ENCODE results near the gene LENG1. TPM values are rescaled to one million over a fixed set of nuclear protein-coding genes. Genes with fewer than 3 reads are reported as not detected.
A peak's percentile ranks its signal among the peaks of the same experiment; 100 is the strongest.

LENG1 gene
- total and polyA plus RNA-seq, 8 donors, result 2.1 to 9.7 (median 4.8) TPM

- 0% methylated on average over 65 of the region's 65 CpGs for WGBS, 2 donors
- Histone ChIP-seq H3K36me3 (peaks cover 0 to 6% (median 5%) of the 10 kb centered on the region in 3 donors), H3K4me3 (peak overlapping the region; percentile 15 to 91 (median 72)), H3K27ac (peak overlapping the region; percentile 98 to 100 (median 99)), H3K4me1 (peaks cover 22 to 35% (median 25%) of the 10 kb centered on the region in 3 donors), H3K27me3 (no peaks in the 10 kb centered on the region), H3K9me3 (no peaks in the 10 kb centered on the region)
- FAIRE-seq (peak; percentile 99), ATAC-seq (peak; percentile 59 to 80 (median 69)), DNase-seq (peak; percentile 98 to 100 (median 100))
- no peak for TF ChIP-seq CTCF (IDR thresholded peaks at IDR 0.05)
- intact Hi-C loops (cut with DNase I), result no loop called here
These were observed 30.4 kb upstream of the LENG1 start for GRCh38 chr19:54189735-54190502.

- 0 to 1% methylated on average over 40 to 64 of the region's 64 CpGs for WGBS, 2 donors
- peaks cover 22 to 35% (median 25%) of the 10 kb centered on the region in 3 donors for H3K4me1 ChIP-seq
- TF ChIP-seq CTCF (IDR thresholded peaks at IDR 0.05), result peak in 1 of 4 donors; percentile 11
- H3K9me3 ChIP-seq, result no peaks in the 10 kb centered on the region
- H3K36me3 ChIP-seq, result peaks cover 0 to 6% (median 0%) of the 10 kb centered on the region in 3 donors
- no peak for DNase-seq
- H3K27ac ChIP-seq, result peak within 1 kb of the TSS; percentile 98 to 100 (median 99)
- peak within 1 kb of the TSS; percentile 56 to 91 (median 87) for H3K4me3 ChIP-seq
- intact Hi-C loops (cut with DNase I), result no loop called here
- FAIRE-seq, result no peak
- peak; percentile 2 to 18 (median 7) for ATAC-seq
- no peaks in the 10 kb centered on the region for H3K27me3 ChIP-seq
These were observed 29.7 kb upstream of the LENG1 start, which contains the start of gene MBOAT7 for GRCh38 chr19:54189145-54189734. TSS of gene MBOAT7 (minus strand) at chr19:54189580. CDS start at chr19:54188508, 1,072 bp downstream.

DNA sequence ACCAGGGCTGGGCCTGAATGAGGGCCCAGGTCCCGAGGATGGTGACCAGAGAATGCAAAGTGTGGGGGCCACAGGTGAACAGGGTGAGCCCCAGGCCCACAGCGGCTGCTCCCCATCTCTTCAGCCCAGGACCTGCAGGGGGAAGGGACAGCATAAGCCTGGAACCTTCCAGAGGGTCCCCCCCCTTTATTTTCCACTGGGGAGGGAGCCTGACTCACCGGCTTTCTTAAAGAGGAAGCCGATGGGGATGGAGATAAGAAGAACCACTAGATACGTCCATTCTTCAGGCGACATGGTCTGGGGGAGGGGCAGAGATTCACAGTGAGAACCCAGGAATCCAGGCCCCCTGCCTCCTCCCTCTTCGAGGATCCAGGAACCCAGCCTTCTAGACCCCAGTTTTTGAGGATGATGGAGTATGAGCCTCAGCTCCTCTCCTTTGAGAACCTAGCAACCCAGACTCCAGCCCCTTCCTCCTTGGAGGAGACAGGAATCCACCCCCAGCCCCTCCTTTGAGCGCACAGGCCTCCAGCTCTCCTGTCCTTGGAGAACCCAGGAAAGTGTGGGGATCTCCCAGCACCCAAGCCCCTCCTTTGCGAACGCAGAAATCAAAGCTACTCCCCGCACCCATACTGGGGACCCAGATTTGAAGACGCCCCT is 28.8 kb upstream of the LENG1 start:
- H3K27me3 ChIP-seq, result no peaks in the 10 kb centered on the region
- H3K9me3 ChIP-seq, result no peaks in the 10 kb centered on the region
- WGBS, 2 donors, result 18 to 26% methylated on average over 12 of the region's 12 CpGs
- TF ChIP-seq CTCF (IDR thresholded peaks at IDR 0.05), result no peak
- FAIRE-seq (no peak), ATAC-seq (no peak), DNase-seq (peak in 2 of 6 donors; percentile 44 to 55)
- H3K27ac ChIP-seq, result peak overlapping the region; percentile 98 to 100 (median 99)
- H3K4me3 ChIP-seq, result peak overlapping the region in 3 of 4 donors; percentile 68 to 91 (median 74)
- intact Hi-C loops (cut with DNase I), result no loop called here
- H3K4me1 ChIP-seq, result peaks cover 22 to 35% (median 25%) of the 10 kb centered on the region in 3 donors
- H3K36me3 ChIP-seq, result peaks cover 0 to 3% (median 0%) of the 10 kb centered on the region in 3 donors

DNA sequence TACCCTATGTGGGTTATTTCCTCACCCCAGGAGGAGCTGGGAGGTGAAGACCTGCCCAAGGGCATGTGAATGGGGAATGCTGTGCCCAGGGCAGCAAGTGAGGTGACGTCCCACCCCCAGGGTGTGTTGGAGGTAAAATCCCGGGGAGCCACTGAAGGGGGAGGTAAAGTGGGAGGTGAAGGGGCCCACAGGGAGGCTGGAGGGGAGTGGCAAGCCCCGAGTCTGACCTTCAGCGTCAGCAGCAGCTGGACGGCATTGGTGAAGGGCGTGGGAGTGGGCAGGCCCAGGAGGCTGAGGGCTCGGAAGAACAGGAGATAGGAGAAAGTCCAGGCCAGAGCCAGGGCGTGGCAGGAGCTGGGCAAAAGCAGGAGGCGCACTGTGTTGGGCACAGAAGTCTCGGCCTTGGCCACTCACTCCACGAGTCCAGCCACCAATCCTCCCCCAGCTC is 27.4 kb upstream of the LENG1 start:
- peak in 1 of 4 donors; percentile 1 for ATAC-seq
- H3K27ac ChIP-seq, result peak overlapping the region; percentile 57 to 99 (median 80)

More for the DNA sequence above, 27.4 kb upstream of the LENG1 start:
- Histone ChIP-seq H3K4me3 (no peak overlapping the region), H3K36me3 (no peaks in the 10 kb centered on the region), H3K27me3 (no peaks in the 10 kb centered on the region), H3K4me1 (peaks cover 16 to 30% (median 25%) of the 10 kb centered on the region in 3 donors), H3K9me3 (no peaks in the 10 kb centered on the region)
- WGBS, 2 donors, result 39 to 48% methylated on average over 11 of the region's 11 CpGs
- no peak for TF ChIP-seq CTCF (IDR thresholded peaks at IDR 0.05)
- DNase-seq (peak in 5 of 6 donors; percentile 79 to 88 (median 83)), FAIRE-seq (no peak)
- intact Hi-C loops (cut with DNase I), result no loop called here
